Measurements from ENCODE around the gene CAMK1D.

CAMK1D gene

GRCh38 chr10:12697764-12698163 is 348.4 kb downstream of the CAMK1D start:
- TF ChIP-seq CTCF (conservative IDR thresholded peaks at IDR 0.05) = no peak
- no peak overlapping the region for H3K27ac ChIP-seq

GRCh38 chr10:12699258-12699700 is 349.9 kb downstream of the CAMK1D start:
- no peak for TF ChIP-seq CTCF (conservative IDR thresholded peaks at IDR 0.05)
- H3K27ac ChIP-seq = no peak overlapping the region

- no peak for TF ChIP-seq CTCF (conservative IDR thresholded peaks at IDR 0.05)
- no peak overlapping the region for H3K27ac ChIP-seq
Observed at GRCh38 chr10:12699781-12700556, 350.6 kb downstream of the CAMK1D start.

- no peak for TF ChIP-seq CTCF (conservative IDR thresholded peaks at IDR 0.05)
- H3K27ac ChIP-seq = no peak overlapping the region
Observed at GRCh38 chr10:12700557-12700874, 351.2 kb downstream of the CAMK1D start.

GRCh38 chr10:12701696-12702095 is 352.3 kb downstream of the CAMK1D start:
- TF ChIP-seq CTCF (conservative IDR thresholded peaks at IDR 0.05) = no peak
- H3K27ac ChIP-seq = no peak overlapping the region

- no peak overlapping the region for H3K27ac ChIP-seq
- TF ChIP-seq CTCF (conservative IDR thresholded peaks at IDR 0.05) = no peak
Observed at GRCh38 chr10:12702215-12702770, 352.9 kb downstream of the CAMK1D start.

- no peak for TF ChIP-seq CTCF (conservative IDR thresholded peaks at IDR 0.05)
- H3K27ac ChIP-seq = no peak overlapping the region
Observed at GRCh38 chr10:12703126-12703525, 353.8 kb downstream of the CAMK1D start.

All from VCaP (cell line).